ENCODE data around the gene SDR42E1. TPM values are rescaled to one million over a fixed set of nuclear protein-coding genes. Genes with fewer than 3 reads are reported as not detected.

Gene SDR42E1
- total and polyA plus RNA-seq, 2 of the 4 experiments (the other 2 are of a cell fraction): 0.44 to 0.72 TPM

DNA sequence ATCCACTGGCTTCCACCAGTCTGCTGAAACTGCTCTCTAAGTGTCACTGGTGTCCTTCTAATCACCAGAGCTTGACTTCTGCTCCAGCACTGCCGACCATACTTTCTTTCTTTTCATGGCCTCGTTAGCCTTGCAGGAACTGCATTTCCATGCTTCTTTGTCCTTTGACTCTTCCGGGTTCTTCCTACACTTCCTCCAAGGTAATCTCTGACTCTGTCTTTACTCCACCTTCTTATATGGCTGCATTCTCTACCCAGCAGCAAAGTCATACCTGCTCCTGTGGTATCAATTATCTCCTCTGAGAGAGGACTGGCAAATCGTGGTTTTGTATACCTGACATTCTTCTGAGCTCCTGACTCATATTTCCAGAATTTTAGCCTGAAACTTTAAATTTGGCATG, 30.3 kb upstream of the SDR42E1 start:
- H3K27ac ChIP-seq (ENCODE audit: insufficient read depth, low read length): peak overlapping the region; percentile 24; the same call in 1 of the 2 replicates
- H3K56ac ChIP-seq (ENCODE audit: extremely low read depth, insufficient read depth, low read length): no peak overlapping the region
- H4K91ac ChIP-seq (ENCODE audit: insufficient read depth, low read depth, low read length): peak overlapping the region; percentile 69
- H3K4me1 ChIP-seq (ENCODE audit: control insufficient read depth, insufficient read depth, low read length): peaks cover 21% of the 10 kb centered on the region
- CTCF ChIA-PET: no interaction called here
- H3K36me3 ChIP-seq (ENCODE audit: control insufficient read depth, insufficient read depth, low read length): no peaks in the 10 kb centered on the region
- no peak for ATAC-seq (ENCODE audit: low read depth)
- peak overlapping the region; percentile 28 for H3K4ac ChIP-seq (ENCODE audit: low read depth, low read length)
- no peak overlapping the region for H2BK5ac ChIP-seq (ENCODE audit: low read depth, low read length, poor library complexity, severe bottlenecking)
- peak overlapping the region; percentile 54 for H3K18ac ChIP-seq (ENCODE audit: low read depth, low read length)
- no peak overlapping the region for H2AK9ac ChIP-seq (replicated peaks; ENCODE audit: low read depth, low read length, poor library complexity)
- H3K79me1 ChIP-seq (ENCODE audit: low read depth in 1 of 2, low read length in 2 of 2): no peaks in the 10 kb centered on the region; a peak in 1 of 4 replicates
- H3K9me1 ChIP-seq (ENCODE audit: insufficient read depth, low read length): no peaks in the 10 kb centered on the region; the same call in 1 of the 2 replicates
- H2AK5ac ChIP-seq (ENCODE audit: low read depth, low read length): peak overlapping the region; percentile 74
- TF ChIP-seq, protein P1, sequence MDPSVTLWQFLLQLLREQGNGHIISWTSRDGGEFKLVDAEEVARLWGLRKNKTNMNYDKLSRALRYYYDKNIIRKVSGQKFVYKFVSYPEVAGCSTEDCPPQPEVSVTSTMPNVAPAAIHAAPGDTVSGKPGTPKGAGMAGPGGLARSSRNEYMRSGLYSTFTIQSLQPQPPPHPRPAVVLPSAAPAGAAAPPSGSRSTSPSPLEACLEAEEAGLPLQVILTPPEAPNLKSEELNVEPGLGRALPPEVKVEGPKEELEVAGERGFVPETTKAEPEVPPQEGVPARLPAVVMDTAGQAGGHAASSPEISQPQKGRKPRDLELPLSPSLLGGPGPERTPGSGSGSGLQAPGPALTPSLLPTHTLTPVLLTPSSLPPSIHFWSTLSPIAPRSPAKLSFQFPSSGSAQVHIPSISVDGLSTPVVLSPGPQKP (IDR thresholded peaks at IDR 0.05; ENCODE audit: borderline replicate concordance, low read depth, low read length): no peak
- TF ChIP-seq MAZ (IDR thresholded peaks at IDR 0.05; ENCODE audit: borderline replicate concordance, low read depth, low read length) (no peak), MXI1 (IDR thresholded peaks at IDR 0.05; ENCODE audit: borderline replicate concordance, low read depth, low read length) (no peak), CEBPB (IDR thresholded peaks at IDR 0.05; ENCODE audit: low read depth, low read length) (no peak), RFX5 (IDR thresholded peaks at IDR 0.05; ENCODE audit: low read depth, low read length) (no peak), FOS (IDR thresholded peaks at IDR 0.05; ENCODE audit: low read depth, low read length) (no peak), RCOR1 (IDR thresholded peaks at IDR 0.05; ENCODE audit: insufficient replicate concordance, low read length) (no peak), RAD21 (IDR thresholded peaks at IDR 0.05; ENCODE audit: low read length) (no peak), SMC3 (IDR thresholded peaks at IDR 0.05; ENCODE audit: low read depth, low read length) (no peak), CHD1 (IDR thresholded peaks at IDR 0.05; ENCODE audit: low read depth, low read length) (no peak), NFE2L2 (IDR thresholded peaks at IDR 0.05; ENCODE audit: low read depth, low read length) (no peak), POLR2A (IDR thresholded peaks at IDR 0.05; ENCODE audit: low read depth, low read length) (no peak)
- TF ChIP-seq, protein P2, sequence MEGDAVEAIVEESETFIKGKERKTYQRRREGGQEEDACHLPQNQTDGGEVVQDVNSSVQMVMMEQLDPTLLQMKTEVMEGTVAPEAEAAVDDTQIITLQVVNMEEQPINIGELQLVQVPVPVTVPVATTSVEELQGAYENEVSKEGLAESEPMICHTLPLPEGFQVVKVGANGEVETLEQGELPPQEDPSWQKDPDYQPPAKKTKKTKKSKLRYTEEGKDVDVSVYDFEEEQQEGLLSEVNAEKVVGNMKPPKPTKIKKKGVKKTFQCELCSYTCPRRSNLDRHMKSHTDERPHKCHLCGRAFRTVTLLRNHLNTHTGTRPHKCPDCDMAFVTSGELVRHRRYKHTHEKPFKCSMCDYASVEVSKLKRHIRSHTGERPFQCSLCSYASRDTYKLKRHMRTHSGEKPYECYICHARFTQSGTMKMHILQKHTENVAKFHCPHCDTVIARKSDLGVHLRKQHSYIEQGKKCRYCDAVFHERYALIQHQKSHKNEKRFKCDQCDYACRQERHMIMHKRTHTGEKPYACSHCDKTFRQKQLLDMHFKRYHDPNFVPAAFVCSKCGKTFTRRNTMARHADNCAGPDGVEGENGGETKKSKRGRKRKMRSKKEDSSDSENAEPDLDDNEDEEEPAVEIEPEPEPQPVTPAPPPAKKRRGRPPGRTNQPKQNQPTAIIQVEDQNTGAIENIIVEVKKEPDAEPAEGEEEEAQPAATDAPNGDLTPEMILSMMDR (conservative IDR thresholded peaks at IDR 0.05; ENCODE audit: low read depth, low read length): no peak
- dilution Hi-C loops (cut with HindIII; ENCODE audit: low sequenced_read_pairs, unreplicated experiment): no loop called here
- BruUV-seq (replicated peaks): no TSS peak
- intact Hi-C loops (cut with micrococcal nuclease): no loop called here
- no peaks in the 10 kb centered on the region for H4K20me1 ChIP-seq (ENCODE audit: insufficient read depth, low read length)
- WGBS, 2 experiments (ENCODE audit: extremely low coverage in 2 of 2, insufficient read length in 1 of 2): 50% methylated on average over 1 of the region's 4 CpGs; no CpG with 5 or more reads in 1 of the 2 experiments
- H3K4me3 ChIP-seq (ENCODE audit: insufficient read depth, low read depth, low read length): no peak overlapping the region
- H4K5ac ChIP-seq (ENCODE audit: low read depth, low read length): peak overlapping the region; percentile 78
- peak overlapping the region; percentile 66 for H2BK20ac ChIP-seq (ENCODE audit: low read depth, low read length)
- no peak overlapping the region for H3K9ac ChIP-seq (ENCODE audit: low read depth, low read length)
- H3K27me3 ChIP-seq (ENCODE audit: control insufficient read depth, insufficient read depth, low read length): no peaks in the 10 kb centered on the region
- no peak for DNase-seq
- peak overlapping the region; percentile 92; the same call in 1 of the 3 replicates for H2BK15ac ChIP-seq (ENCODE audit: low read depth, low read length)
- H4K8ac ChIP-seq (ENCODE audit: low read depth in 2 of 2, low read length in 2 of 2): peak overlapping the region in 1 of 2 experiments; percentile 6; a peak in 1 of 4 replicates
- H3K14ac ChIP-seq (replicated peaks; ENCODE audit: low read depth, low read length): no peak overlapping the region
- H3K23ac ChIP-seq (ENCODE audit: low read depth, low read length): no peak overlapping the region
- in situ Hi-C loops (cut with MboI; ENCODE audit: low sequenced_read_pairs): no loop called here
- peak overlapping the region; percentile 54; the same call in 1 of the 2 replicates for H2BK120ac ChIP-seq (ENCODE audit: low read depth, low read length)
- POLR2A ChIA-PET (ENCODE audit: unreplicated experiment): no interaction called here
- H3K9me3 ChIP-seq (ENCODE audit: control insufficient read depth, insufficient read depth, low read length): no peaks in the 10 kb centered on the region
- H2AFZ ChIP-seq (replicated peaks; ENCODE audit: low read length, poor library complexity): no peak overlapping the region
- no peak overlapping the region for H3K4me2 ChIP-seq (ENCODE audit: low read depth, low read length)
